CD4-positive, CD25-positive, alpha-beta regulatory T cell (primary cell): ENCODE data around the gene ALKBH6. TPM values are rescaled to one million over a fixed set of nuclear protein-coding genes. Genes with fewer than 3 reads are reported as not detected.

Source experiments
- ATAC-seq, 2 donors: fragments of 150-1000 bp; cut with Tn5 transposase; one replicate each; pipeline ENCODE4 v1.10.0; 2021; ENCODE audit warnings: low read depth in 2 of 2, moderate number of reproducible peaks in 2 of 2, moderate library complexity in 1 of 2
- DNase-seq, 3 donors: peaks; one replicate each; pipeline versions ENCODE4 v3.0.0 to v3.0.0-alpha.2; 2012 to 2022; ENCODE audit warnings: mixed read lengths in 1 of 3
- H3K27ac ChIP-seq: one replicate; pipeline ENCODE4 v1.7.0; 2013; ENCODE audit warnings: mild to moderate bottlenecking, low read length; ENCODE audit not compliant: insufficient read depth, poor library complexity, severe bottlenecking
- H3K27me3 ChIP-seq: one replicate; pipeline ENCODE4 v1.7.0; 2013; ENCODE audit warnings: low read length; ENCODE audit not compliant: control insufficient read depth, insufficient read depth
- H3K36me3 ChIP-seq: one replicate; pipeline ENCODE4 v1.7.0; 2013; ENCODE audit warnings: mild to moderate bottlenecking, low read length, moderate library complexity; ENCODE audit not compliant: control insufficient read depth, insufficient read depth
- H3K4me1 ChIP-seq: 2 replicates; pipeline ENCODE4 v1.7.0; 2013; ENCODE audit warnings: mild to moderate bottlenecking, low read length; ENCODE audit not compliant: insufficient read depth, control insufficient read depth, poor library complexity, severe bottlenecking
- H3K4me3 ChIP-seq: one replicate; pipeline ENCODE4 v1.7.0; 2013; ENCODE audit warnings: low read depth, mild to moderate bottlenecking, low read length, moderate library complexity
- H3K9me3 ChIP-seq, 2 experiments: 1 replicate in 1 of 2; 2 replicates in 1 of 2; pipeline ENCODE4 v1.7.0; 2013; ENCODE audit warnings: low read length in 2 of 2, mild to moderate bottlenecking in 1 of 2, moderate library complexity in 1 of 2; ENCODE audit not compliant: control insufficient read depth in 2 of 2
- H3K27ac Mint-ChIP-seq, 3 donors: one replicate each; pipeline ENCODE4 v1.8.0; 2020 to 2022; ENCODE audit warnings: mild to moderate bottlenecking in 3 of 3, mixed read lengths in 3 of 3, moderate library complexity in 2 of 3
- H3K27me3 Mint-ChIP-seq: one replicate; pipeline ENCODE4 v1.8.0; 2022; ENCODE audit warnings: mild to moderate bottlenecking, mixed read lengths
- H3K36me3 Mint-ChIP-seq: one replicate; pipeline ENCODE4 v1.8.0; 2020; ENCODE audit warnings: mixed read lengths
- H3K4me1 Mint-ChIP-seq, 4 donors: one replicate each; pipeline ENCODE4 v1.8.0; 2020 to 2022; ENCODE audit warnings: mixed read lengths in 4 of 4, mild to moderate bottlenecking in 1 of 4
- H3K4me3 Mint-ChIP-seq, 4 donors: one replicate each; pipeline ENCODE4 v1.8.0; 2020 to 2022; ENCODE audit warnings: mild to moderate bottlenecking in 4 of 4, mixed read lengths in 4 of 4, moderate library complexity in 3 of 4
- H3K9me3 Mint-ChIP-seq, 7 donors: one replicate each; pipeline ENCODE4 v1.8.0; 2020 to 2022; ENCODE audit warnings: mixed read lengths in 7 of 7, mild to moderate bottlenecking in 3 of 7, moderate library complexity in 2 of 7
- polyA plus RNA-seq, 4 donors: library from polyadenylated mRNA; unstranded; fragments of 300-500 nt; fragmentation: Illumina TruSeq; gene quantifications; one replicate each; pipeline ENCODE4 v1.2.3, GENCODE V29; 2021
- total RNA-seq: library from RNA; stranded (reverse); gene quantifications from one replicate; pipeline ENCODE4 v1.2.3, GENCODE V29; 2022

ALKBH6 gene
- total and polyA plus RNA-seq, 5 donors from 2014 or later = 18.3 to 35.8 (median 25.1) TPM

- Histone ChIP-seq H3K4me3 (no peak overlapping the region), H3K27me3 (no peaks in the 10 kb centered on the region)
Observed at GRCh38 chr19:36009633-36010379, 4.2 kb downstream of the ALKBH6 start.

GRCh38 chr19:36009220-36009619 lies 4.8 kb downstream of the ALKBH6 start:
- Mint-ChIP-seq H3K4me1 (peaks cover under 1 to 39% (median 15%) of the 10 kb centered on the region in 4 donors), H3K36me3 (peaks cover 9% of the 10 kb centered on the region), H3K9me3 (no peaks in the 10 kb centered on the region), H3K4me3 (peak overlapping the region in 2 of 4 donors; percentile 15 to 76), H3K27me3 (no peaks in the 10 kb centered on the region), H3K27ac (peak overlapping the region in 1 of 3 donors; percentile 71)
- DNase-seq = peak in 2 of 3 donors; percentile 22 to 59
- peaks cover 21% of the 10 kb centered on the region for H3K4me1 ChIP-seq
- H3K27ac ChIP-seq = no peak overlapping the region
- H3K9me3 ChIP-seq = no peaks in the 10 kb centered on the region
- H3K4me3 ChIP-seq = no peak overlapping the region
- H3K36me3 ChIP-seq = no peaks in the 10 kb centered on the region
- no peak for ATAC-seq
- no peaks in the 10 kb centered on the region for H3K27me3 ChIP-seq

More at GRCh38 chr19:36009633-36010379, 4.2 kb downstream of the ALKBH6 start:
- Histone ChIP-seq H3K36me3 (no peaks in the 10 kb centered on the region), H3K9me3 (no peaks in the 10 kb centered on the region), H3K4me1 (peaks cover 26% of the 10 kb centered on the region), H3K27ac (no peak overlapping the region)
- H3K27me3 Mint-ChIP-seq = no peaks in the 10 kb centered on the region
- peak overlapping the region; percentile 57 to 76 (median 68) for H3K4me3 Mint-ChIP-seq
- DNase-seq (no peak), ATAC-seq (no peak)
- peak overlapping the region in 1 of 3 donors; percentile 71 for H3K27ac Mint-ChIP-seq
- peaks cover 9% of the 10 kb centered on the region for H3K36me3 Mint-ChIP-seq
- H3K4me1 Mint-ChIP-seq = peaks cover 4 to 45% (median 20%) of the 10 kb centered on the region in 4 donors
- H3K9me3 Mint-ChIP-seq = no peaks in the 10 kb centered on the region

- H3K4me3 ChIP-seq = no peak within 1 kb of the TSS
- no peaks in the 10 kb centered on the region for H3K27me3 ChIP-seq
- Mint-ChIP-seq H3K27ac (peak within 1 kb of the TSS in 1 of 3 donors; percentile 71), H3K27me3 (no peaks in the 10 kb centered on the region), H3K9me3 (no peaks in the 10 kb centered on the region), H3K4me1 (peaks cover 0 to 31% (median 11%) of the 10 kb centered on the region in 4 donors), H3K36me3 (peaks cover 10% of the 10 kb centered on the region), H3K4me3 (peak within 1 kb of the TSS; percentile 16 to 76 (median 62))
- no peak for DNase-seq
- no peak within 1 kb of the TSS for H3K27ac ChIP-seq
- no peaks in the 10 kb centered on the region for H3K36me3 ChIP-seq
- H3K9me3 ChIP-seq = no peaks in the 10 kb centered on the region
- no peak for ATAC-seq
- H3K4me1 ChIP-seq = peaks cover 17% of the 10 kb centered on the region
Observed at GRCh38 chr19:36008336-36008978, 5.6 kb downstream of the ALKBH6 start, which contains the start of gene SYNE4. Gene SYNE4, minus strand, starts transcription at chr19:36008813. Its CDS starts 132 bp downstream, at chr19:36008681.

GRCh38 chr19:36006955-36007354 lies 7.1 kb downstream of the ALKBH6 start:
- no peaks in the 10 kb centered on the region for H3K9me3 Mint-ChIP-seq
- no peak for DNase-seq
- peaks cover 15% of the 10 kb centered on the region for H3K36me3 Mint-ChIP-seq
- H3K27me3 ChIP-seq = no peaks in the 10 kb centered on the region
- no peak overlapping the region for H3K4me3 ChIP-seq
- no peaks in the 10 kb centered on the region for H3K9me3 ChIP-seq
- no peak overlapping the region for H3K4me3 Mint-ChIP-seq
- H3K36me3 ChIP-seq = no peaks in the 10 kb centered on the region
- H3K4me1 Mint-ChIP-seq = peaks cover 0 to 24% (median 4%) of the 10 kb centered on the region in 4 donors
- ATAC-seq = no peak
- H3K27ac Mint-ChIP-seq = peak overlapping the region in 1 of 3 donors; percentile 76
- H3K27me3 Mint-ChIP-seq = no peaks in the 10 kb centered on the region
- peaks cover 13% of the 10 kb centered on the region for H3K4me1 ChIP-seq
- no peak overlapping the region for H3K27ac ChIP-seq

- H3K4me3 ChIP-seq = no peak overlapping the region
- H3K27me3 ChIP-seq = no peaks in the 10 kb centered on the region
- Mint-ChIP-seq H3K36me3 (peaks cover 15% of the 10 kb centered on the region), H3K27me3 (no peaks in the 10 kb centered on the region), H3K4me3 (no peak overlapping the region), H3K9me3 (no peaks in the 10 kb centered on the region), H3K4me1 (peaks cover 8 to 29% (median 10%) of the 10 kb centered on the region in 4 donors), H3K27ac (peak overlapping the region in 1 of 3 donors; percentile 74)
- H3K27ac ChIP-seq = no peak overlapping the region
- no peaks in the 10 kb centered on the region for H3K4me1 ChIP-seq
- no peaks in the 10 kb centered on the region for H3K9me3 ChIP-seq
- ATAC-seq (no peak), DNase-seq (no peak)
- peaks cover 4% of the 10 kb centered on the region for H3K36me3 ChIP-seq
Observed at GRCh38 chr19:36003284-36003683, 10.7 kb downstream of the ALKBH6 start.

GRCh38 chr19:36001605-36002004 lies 12.4 kb downstream of the ALKBH6 start:
- peaks cover 9 to 42% (median 19%) of the 10 kb centered on the region in 4 donors for H3K4me1 Mint-ChIP-seq
- no peaks in the 10 kb centered on the region for H3K27me3 Mint-ChIP-seq
- no peaks in the 10 kb centered on the region for H3K9me3 ChIP-seq
- no peak for ATAC-seq
- peaks cover 3% of the 10 kb centered on the region for H3K4me1 ChIP-seq
- H3K27me3 ChIP-seq = no peaks in the 10 kb centered on the region
- no peaks in the 10 kb centered on the region for H3K9me3 Mint-ChIP-seq
- DNase-seq = no peak
- no peak overlapping the region for H3K4me3 ChIP-seq
- no peak overlapping the region for H3K27ac ChIP-seq
- no peak overlapping the region for H3K4me3 Mint-ChIP-seq
- peaks cover 20% of the 10 kb centered on the region for H3K36me3 Mint-ChIP-seq
- H3K27ac Mint-ChIP-seq = peak overlapping the region in 1 of 3 donors; percentile 44
- H3K36me3 ChIP-seq = peaks cover 10% of the 10 kb centered on the region

GRCh38 chr19:35996777-35997176 lies 17.2 kb downstream of the ALKBH6 start:
- peaks cover 10% of the 10 kb centered on the region for H3K36me3 ChIP-seq
- H3K9me3 ChIP-seq = no peaks in the 10 kb centered on the region
- peaks cover 23% of the 10 kb centered on the region for H3K4me1 ChIP-seq
- Mint-ChIP-seq H3K36me3 (peaks cover 10% of the 10 kb centered on the region), H3K4me1 (peaks cover 9 to 52% (median 31%) of the 10 kb centered on the region in 4 donors), H3K4me3 (peak overlapping the region; percentile 87 to 92 (median 91)), H3K27ac (peak overlapping the region; percentile 87 to 94 (median 91)), H3K27me3 (no peaks in the 10 kb centered on the region), H3K9me3 (no peaks in the 10 kb centered on the region)
- no peaks in the 10 kb centered on the region for H3K27me3 ChIP-seq
- ATAC-seq = no peak
- DNase-seq = no peak
- H3K27ac ChIP-seq = peak overlapping the region; percentile 35
- H3K4me3 ChIP-seq = no peak overlapping the region
